Measurements from ENCODE around the gene HSPG2. TPM values are rescaled to one million over a fixed set of nuclear protein-coding genes. Genes with fewer than 3 reads are reported as not detected.

Gene HSPG2
- total and polyA plus RNA-seq, 2 of the 13 experiments (the other 11 are each of a cell fraction or from before 2014, with no cell fraction given), result 9.1 to 13.1 TPM

- no peak for TF ChIP-seq ATF3 (CRISPR knock-in tag; IDR thresholded peaks at IDR 0.05)
Measured at GRCh38 chr1:21884456-21885235, 52.5 kb downstream of the HSPG2 start (continued).

GRCh38 chr1:21882721-21883415 lies 54.2 kb downstream of the HSPG2 start:
- no peak for FAIRE-seq
- 94% methylated on average over 11 of the region's 11 CpGs for WGBS (ENCODE audit: low lambda C conversion rate)
- DNase-seq (ENCODE audit: low spot score), result no peak
- Histone ChIP-seq H3K27ac (ENCODE audit: extremely low read length, insufficient read depth, low read length) (no peak overlapping the region), H4K20me1 (ENCODE audit: insufficient read depth, low read length) (no peaks in the 10 kb centered on the region), H3K9ac (ENCODE audit: insufficient read depth, low read depth, low read length) (no peak overlapping the region), H3K27me3 (ENCODE audit: control insufficient read depth in 1 of 2, insufficient read depth in 2 of 2, low read length in 2 of 2) (no peaks in the 10 kb centered on the region), H2AFZ (ENCODE audit: low read length) (no peak overlapping the region), H3K4me1 (ENCODE audit: insufficient read depth, low read length) (no peaks in the 10 kb centered on the region), H3K4me2 (ENCODE audit: low read depth, low read length) (no peak overlapping the region), H3K36me3 (replicated peaks in 1 of 2; ENCODE audit: control insufficient read depth in 1 of 2, insufficient read depth in 2 of 2, low read length in 2 of 2) (peaks cover 21 to 46% of the 10 kb centered on the region in 2 experiments), H3K9me3 (ENCODE audit: low read length) (no peaks in the 10 kb centered on the region), H3K79me2 (ENCODE audit: insufficient read depth, low read length) (no peaks in the 10 kb centered on the region), H3K4me3 (replicated peaks in 1 of 3; ENCODE audit: insufficient read depth in 1 of 3, low read depth in 2 of 3, low read length in 3 of 3) (no peak overlapping the region)
- in situ Hi-C loops (cut with HindIII; ENCODE audit: extremely low pct_ligation_motif_present, low pct_unique_long_range_greater_than_20kb), result no loop called here
- CTCF ChIA-PET (ENCODE audit: low intra/inter-chr PET ratio, low total read pairs), result no interaction called here
- intact Hi-C loops (cut with micrococcal nuclease; ENCODE audit: unreplicated experiment), result no loop called here
- no peak for ATAC-seq
- BruUV-seq (replicated peaks), result no TSS peak
- POLR2A ChIA-PET, result no interaction called here
- TF ChIP-seq EEA1 (CRISPR knock-in tag; IDR thresholded peaks at IDR 0.05; ENCODE audit: borderline replicate concordance) (no peak), ZNF629 (CRISPR knock-in tag; conservative IDR thresholded peaks at IDR 0.05) (no peak), ZNF160 (CRISPR knock-in tag; IDR thresholded peaks at IDR 0.05) (no peak), ZNF691 (CRISPR knock-in tag; IDR thresholded peaks at IDR 0.05; ENCODE audit: borderline replicate concordance, low read depth) (no peak), RNF219 (CRISPR knock-in tag; IDR thresholded peaks at IDR 0.05) (no peak), MAX (IDR thresholded peaks at IDR 0.05) (no peak), ZNF230 (CRISPR knock-in tag; IDR thresholded peaks at IDR 0.05) (no peak), MED1 (CRISPR knock-in tag; IDR thresholded peaks at IDR 0.05) (no peak), CHD4 (IDR thresholded peaks at IDR 0.05; ENCODE audit: borderline replicate concordance, low read length) (no peak), ZNF552 (CRISPR knock-in tag; IDR thresholded peaks at IDR 0.05; ENCODE audit: borderline replicate concordance) (no peak), TFDP2 (CRISPR knock-in tag; IDR thresholded peaks at IDR 0.05) (no peak), ZNF207 (IDR thresholded peaks at IDR 0.05; ENCODE audit: borderline replicate concordance) (no peak), CBX2 (IDR thresholded peaks at IDR 0.05; ENCODE audit: low read depth, low read length) (no peak), CBX2 (CRISPR knock-in tag; IDR thresholded peaks at IDR 0.05; ENCODE audit: low read depth) (no peak), ZBTB14 (CRISPR knock-in tag; IDR thresholded peaks at IDR 0.05) (no peak)
